Astrocyte of the cerebellum (primary cell): ENCODE data around the gene SLC36A1.
A peak's percentile ranks its signal among the peaks of the same experiment; 100 is the strongest.

Experiments used
- DNase-seq: peaks from one replicate; pipeline ENCODE4 v3.0.0-alpha.2; 2011; ENCODE audit warnings: low read depth
- H3K4me3 ChIP-seq: 2 replicates; pipeline ENCODE4 v1.5.1; 2011; ENCODE audit warnings: mild to moderate bottlenecking, low read depth, low read length, moderate library complexity
- CTCF ChIP-seq: IDR thresholded peaks from 2 replicates; pipeline ENCODE4 v1.5.1; 2012; ENCODE audit warnings: low read length, low read depth, moderate library complexity, mild to moderate bottlenecking; ENCODE audit errors: missing control alignments
- in situ Hi-C: cut with HindIII; loops from 2 replicates; pipeline ENCODE4 v1.10.0; 2017; ENCODE audit warnings: low sequenced_read_pairs

Gene SLC36A1

GRCh38 chr5:151447174-151448037 is at the start of gene SLC36A1:
SLC36A1 (plus strand) TSS chr5:151447603; CDS start chr5:151458793, 11,190 bp downstream.
- in situ Hi-C loops, result no loop called here
- DNase-seq, result peak; percentile 81
- peak; percentile 99 for TF ChIP-seq CTCF
- peak within 1 kb of the TSS; percentile 88 for H3K4me3 ChIP-seq

GRCh38 chr5:151405334-151406160 is 41.9 kb upstream of the SLC36A1 start:
- in situ Hi-C loops, result loop anchor here (10.0 kb wide), 1 partner anchor 469 kb away; no protein-coding TSS in a partner anchor
- no peak overlapping the region for H3K4me3 ChIP-seq
- DNase-seq, result no peak
- TF ChIP-seq CTCF, result no peak

- no peak for DNase-seq
- H3K4me3 ChIP-seq, result no peak overlapping the region
- TF ChIP-seq CTCF, result peak; percentile 37
- in situ Hi-C loops, result loop anchor here (10.0 kb wide), 1 partner anchor 468 kb away; no protein-coding TSS in a partner anchor
These were observed 41.0 kb upstream of the SLC36A1 start for GRCh38 chr5:151406322-151406947.

GRCh38 chr5:151408591-151409230 is 38.7 kb upstream of the SLC36A1 start:
- no peak overlapping the region for H3K4me3 ChIP-seq
- in situ Hi-C loops, result loop anchor here (10.0 kb wide), 1 partner anchor 466 kb away; no protein-coding TSS in a partner anchor
- TF ChIP-seq CTCF, result no peak

GRCh38 chr5:151413800-151414199 is 33.6 kb upstream of the SLC36A1 start:
- in situ Hi-C loops, result no loop called here
- no peak overlapping the region for H3K4me3 ChIP-seq
- no peak for TF ChIP-seq CTCF

More at GRCh38 chr5:151408591-151409230, 38.7 kb upstream of the SLC36A1 start:
- no peak for DNase-seq

More at GRCh38 chr5:151413800-151414199, 33.6 kb upstream of the SLC36A1 start:
- no peak for DNase-seq
